ENCODE results near the gene SGTB. TPM values are rescaled to one million over a fixed set of nuclear protein-coding genes. Genes with fewer than 3 reads are reported as not detected.
A peak's percentile ranks its signal among the peaks of the same experiment; 100 is the strongest.

The SGTB gene
- total RNA-seq, 2 donors from 2014 or later: 6.8 to 6.9 TPM

DNA sequence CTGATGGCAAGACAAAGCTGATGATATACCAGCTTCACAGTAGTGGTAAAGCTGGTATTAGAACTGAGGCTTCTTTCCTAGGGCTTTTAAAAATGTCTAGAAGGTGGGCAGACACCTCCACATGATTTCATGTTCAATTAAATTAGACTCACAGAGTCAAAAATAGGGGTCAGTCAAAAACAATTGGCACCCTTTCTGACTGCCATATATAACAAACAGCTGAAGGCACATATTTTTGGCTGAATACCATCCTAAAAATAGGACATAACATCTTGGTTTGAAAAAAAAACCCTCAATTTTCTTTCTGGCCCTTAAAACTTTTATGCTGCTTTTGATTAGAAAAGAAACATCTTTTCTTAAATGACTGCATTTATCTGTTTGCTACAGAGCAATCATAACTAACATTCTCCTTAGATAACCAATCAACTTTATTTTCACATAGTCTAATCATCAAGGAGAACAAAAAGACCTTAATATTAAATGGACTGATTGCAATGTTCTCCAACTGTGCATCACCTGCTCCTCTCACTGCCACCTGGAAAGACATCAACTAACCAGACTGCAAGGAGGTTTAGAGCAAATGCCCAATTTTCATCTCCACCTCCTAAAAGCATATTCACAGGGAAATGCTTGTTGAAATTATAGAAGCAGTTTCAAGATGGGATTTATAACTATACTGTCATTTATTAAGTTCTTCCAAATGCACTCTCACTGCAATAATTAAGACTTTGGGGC, 3.2 kb downstream of the SGTB start:
- peak overlapping the region in 1 of 2 donors; percentile 8 for H3K27ac ChIP-seq
- H3K4me3 ChIP-seq: no peak overlapping the region
- H3K4me1 ChIP-seq: peaks cover 0 to 12% of the 10 kb centered on the region in 2 donors
- H3K36me3 ChIP-seq: peaks cover 8% of the 10 kb centered on the region
- no peak for TF ChIP-seq CTCF (IDR thresholded peaks at IDR 0.05)
- H3K27me3 ChIP-seq: no peaks in the 10 kb centered on the region
- H3K9me3 ChIP-seq: no peaks in the 10 kb centered on the region
- DNase-seq (ENCODE audit: low spot score): no peak

DNA sequence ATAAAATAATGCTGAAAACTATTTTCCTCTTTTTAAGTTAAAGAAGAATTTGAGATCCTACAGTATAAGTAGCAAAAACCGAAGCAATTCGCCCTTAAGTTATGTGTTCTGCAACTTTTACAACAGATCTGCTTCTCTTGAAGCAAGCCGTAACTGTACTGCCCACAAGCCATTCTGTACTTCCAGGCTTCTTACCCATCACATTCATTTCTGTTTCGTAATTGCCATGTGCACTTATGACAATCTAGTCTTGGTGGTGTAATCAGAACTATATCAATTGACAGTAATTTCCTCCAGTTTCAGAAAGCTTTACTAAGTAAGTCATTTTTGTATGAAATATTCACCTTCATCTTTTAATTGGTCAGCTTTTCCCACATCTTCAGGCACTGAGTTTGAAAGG, 13.8 kb downstream of the SGTB start:
- TF ChIP-seq CTCF (IDR thresholded peaks at IDR 0.05): no peak
- DNase-seq (ENCODE audit: low spot score): no peak
- Histone ChIP-seq H3K4me3 (no peak overlapping the region), H3K36me3 (peaks cover 25% of the 10 kb centered on the region), H3K27ac (no peak overlapping the region), H3K4me1 (no peaks in the 10 kb centered on the region), H3K27me3 (no peaks in the 10 kb centered on the region), H3K9me3 (no peaks in the 10 kb centered on the region)

DNA sequence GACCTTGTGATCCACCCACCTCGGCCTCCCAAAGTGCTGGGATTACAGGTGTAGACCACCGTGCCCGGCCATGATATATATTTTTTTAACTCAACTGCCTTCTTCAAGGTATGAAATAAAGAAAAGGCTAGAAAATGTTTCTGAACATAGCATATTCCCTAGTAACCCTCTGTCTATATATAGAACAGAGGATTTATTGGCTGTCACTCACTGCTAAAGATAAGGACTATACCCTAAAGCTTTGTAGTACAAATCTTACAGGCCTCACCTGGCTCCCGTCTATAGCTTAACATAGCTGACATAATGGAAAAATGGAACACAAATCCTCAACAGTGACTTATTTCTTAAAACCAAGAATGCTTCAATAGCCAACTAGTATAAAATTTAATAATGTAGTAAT, 14.2 kb downstream of the SGTB start:
- no peak for TF ChIP-seq CTCF (IDR thresholded peaks at IDR 0.05)
- no peak for DNase-seq (ENCODE audit: low spot score)
- peaks cover 22% of the 10 kb centered on the region for H3K36me3 ChIP-seq
- H3K27me3 ChIP-seq: no peaks in the 10 kb centered on the region
- no peak overlapping the region for H3K4me3 ChIP-seq
- H3K4me1 ChIP-seq: no peaks in the 10 kb centered on the region
- no peaks in the 10 kb centered on the region for H3K9me3 ChIP-seq
- H3K27ac ChIP-seq: no peak overlapping the region

DNA sequence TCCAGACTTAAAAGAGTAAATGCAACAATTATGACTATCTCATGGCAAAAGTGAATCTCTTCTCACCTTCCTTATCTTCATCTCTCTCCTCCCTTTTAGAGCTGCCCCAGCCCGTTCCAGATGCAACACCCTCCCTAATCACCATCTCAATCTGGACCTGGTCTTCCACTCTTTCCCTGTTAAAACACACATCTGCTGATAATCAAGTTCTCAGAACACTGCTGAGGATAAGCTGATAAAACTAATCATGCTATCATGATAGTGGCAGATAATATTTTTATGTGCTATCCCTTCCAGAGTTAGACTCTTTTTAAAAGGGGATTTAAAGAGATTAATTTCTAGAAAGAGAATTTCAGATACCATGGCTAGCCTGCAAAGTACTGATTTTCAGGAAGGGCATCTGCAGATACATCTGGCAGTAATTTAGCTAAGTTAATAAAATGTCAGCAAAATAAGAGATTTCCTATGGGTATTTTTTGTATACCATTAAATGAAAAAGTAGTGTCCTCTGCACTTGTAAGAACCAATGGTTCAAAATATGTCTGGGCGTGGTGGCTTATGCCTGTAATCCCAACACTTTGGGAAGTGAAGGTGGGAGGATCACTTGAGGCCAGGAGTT, 17.2 kb downstream of the SGTB start:
- Histone ChIP-seq H3K27ac (no peak overlapping the region), H3K9me3 (no peaks in the 10 kb centered on the region), H3K4me1 (no peaks in the 10 kb centered on the region), H3K4me3 (no peak overlapping the region), H3K36me3 (peaks cover 11% of the 10 kb centered on the region), H3K27me3 (no peaks in the 10 kb centered on the region)
- no peak for DNase-seq (ENCODE audit: low spot score)
- TF ChIP-seq CTCF (IDR thresholded peaks at IDR 0.05): no peak

DNA sequence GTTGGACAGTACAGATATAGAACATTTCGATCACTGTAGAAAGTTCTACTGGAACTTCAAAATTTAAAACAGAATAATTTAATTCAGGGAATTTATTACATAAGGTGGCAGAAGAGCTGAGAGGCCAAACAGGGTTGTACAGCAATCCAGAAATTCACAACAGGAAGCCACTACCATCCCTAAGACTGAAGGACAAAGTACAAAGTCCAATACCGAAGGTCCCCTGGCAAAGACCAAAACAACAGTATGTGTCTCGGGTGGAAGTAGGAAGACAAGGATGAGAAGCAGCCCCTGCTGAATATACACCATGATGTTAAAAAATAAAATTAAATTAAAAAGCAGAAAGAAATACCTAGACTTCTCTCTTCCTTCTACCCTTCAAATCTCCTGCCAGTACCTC, 19.9 kb downstream of the SGTB start:
- no peak for DNase-seq (ENCODE audit: low spot score)
- no peaks in the 10 kb centered on the region for H3K4me1 ChIP-seq
- no peaks in the 10 kb centered on the region for H3K27me3 ChIP-seq
- H3K4me3 ChIP-seq: no peak overlapping the region
- TF ChIP-seq CTCF (IDR thresholded peaks at IDR 0.05): no peak
- H3K9me3 ChIP-seq: no peaks in the 10 kb centered on the region
- peaks cover 11% of the 10 kb centered on the region for H3K36me3 ChIP-seq
- H3K27ac ChIP-seq: no peak overlapping the region

All from right atrium auricular region (tissue), 2 donors.